ENCODE data around the gene TLX2.

DNA sequence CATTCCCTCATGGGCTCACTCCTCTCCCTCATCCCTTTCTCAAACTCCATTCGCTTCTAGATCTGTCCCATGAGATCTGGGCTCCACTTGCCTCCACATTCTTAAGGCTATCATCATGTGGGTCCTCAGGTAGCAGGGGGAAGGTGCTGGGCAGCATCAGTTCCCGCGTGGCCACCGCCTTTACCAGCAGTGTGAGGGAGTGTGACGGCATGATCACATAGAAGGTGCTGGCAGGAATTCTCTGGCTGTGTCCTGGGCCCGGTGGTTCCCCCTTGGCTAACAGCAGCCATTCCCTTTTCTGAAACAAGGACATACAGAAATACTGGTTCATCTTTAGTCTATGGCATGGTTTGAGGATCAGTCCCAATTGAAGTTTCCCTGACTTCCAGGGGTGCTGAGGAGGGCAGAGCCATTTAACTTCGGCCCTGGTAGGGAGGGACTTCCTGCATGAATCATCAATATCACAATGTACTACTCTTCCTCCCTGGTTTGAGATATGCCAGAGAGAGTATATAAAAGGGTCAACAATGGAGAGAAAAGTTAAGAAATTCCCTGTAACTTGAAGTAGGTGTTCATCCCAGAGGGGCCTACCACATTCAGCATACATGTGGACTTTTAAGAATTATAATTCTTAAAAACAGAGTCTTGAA lies 48.0 kb downstream of the TLX2 start:
- no peak for TF ChIP-seq CTCF (IDR thresholded peaks at IDR 0.05)
- TF ChIP-seq EP300 (IDR thresholded peaks at IDR 0.05), result no peak
